Inflammatory macrophage treated with lipopolysaccharide for 1 hour (primary cell): ENCODE results near the gene HK1.

ENCODE experiments used
- DNase-seq, 2 donors: peaks; one replicate each; pipeline ENCODE4 v3.0.0-alpha.2; 2020 to 2022

The HK1 gene

GRCh38 chr10:69379800-69380199 lies 101.5 kb downstream of the HK1 start:
- no peak for DNase-seq

- no peak for DNase-seq
These were observed 104.3 kb downstream of the HK1 start for GRCh38 chr10:69382382-69383117.

GRCh38 chr10:69383558-69383957 lies 105.3 kb downstream of the HK1 start:
- no peak for DNase-seq

- DNase-seq: no peak
These were observed 106.0 kb downstream of the HK1 start for GRCh38 chr10:69384320-69384719.

GRCh38 chr10:69385454-69386350 lies 107.4 kb downstream of the HK1 start:
- DNase-seq: no peak

GRCh38 chr10:69387500-69387899 lies 109.2 kb downstream of the HK1 start:
- DNase-seq: no peak

- DNase-seq: no peak
These were observed 110.2 kb downstream of the HK1 start for GRCh38 chr10:69388488-69388887.

- no peak for DNase-seq
These were observed 111.7 kb downstream of the HK1 start for GRCh38 chr10:69389827-69390490.

GRCh38 chr10:69391158-69391557 lies 112.9 kb downstream of the HK1 start:
- no peak for DNase-seq

- DNase-seq: peak; percentile 53 to 91
These were observed 114.2 kb downstream of the HK1 start for GRCh38 chr10:69392481-69393000.

GRCh38 chr10:69394020-69394419 lies 115.7 kb downstream of the HK1 start:
- no peak for DNase-seq

- no peak for DNase-seq
These were observed 119.7 kb downstream of the HK1 start for GRCh38 chr10:69397972-69398371.

GRCh38 chr10:69398466-69398865 lies 120.2 kb downstream of the HK1 start:
- DNase-seq: no peak

GRCh38 chr10:69400936-69401335 lies 122.6 kb downstream of the HK1 start:
- DNase-seq: no peak

- no peak for DNase-seq
These were observed 123.1 kb downstream of the HK1 start for GRCh38 chr10:69401416-69401815.

GRCh38 chr10:69402386-69402785 lies 124.1 kb downstream of the HK1 start:
- no peak for DNase-seq

GRCh38 chr10:69403066-69403465 lies 124.8 kb downstream of the HK1 start:
- no peak for DNase-seq

- DNase-seq: peak; percentile 79 to 94
These were observed 125.2 kb downstream of the HK1 start for GRCh38 chr10:69403519-69403918.

- DNase-seq: no peak
These were observed 126.5 kb downstream of the HK1 start for GRCh38 chr10:69404786-69405185.

- DNase-seq: no peak
These were observed 126.9 kb downstream of the HK1 start for GRCh38 chr10:69405221-69405620.

- DNase-seq: peak; percentile 6 to 40
These were observed 128.1 kb downstream of the HK1 start for GRCh38 chr10:69406302-69406811.

GRCh38 chr10:69406816-69407580 lies 128.7 kb downstream of the HK1 start:
- DNase-seq: no peak
